ENCODE results near the gene TCEANC2. TPM values are rescaled to one million over a fixed set of nuclear protein-coding genes. Genes with fewer than 3 reads are reported as not detected.

TCEANC2 gene
- total and polyA plus RNA-seq, 2 experiments from 2014 or later, result 6.0 to 6.3 TPM

DNA sequence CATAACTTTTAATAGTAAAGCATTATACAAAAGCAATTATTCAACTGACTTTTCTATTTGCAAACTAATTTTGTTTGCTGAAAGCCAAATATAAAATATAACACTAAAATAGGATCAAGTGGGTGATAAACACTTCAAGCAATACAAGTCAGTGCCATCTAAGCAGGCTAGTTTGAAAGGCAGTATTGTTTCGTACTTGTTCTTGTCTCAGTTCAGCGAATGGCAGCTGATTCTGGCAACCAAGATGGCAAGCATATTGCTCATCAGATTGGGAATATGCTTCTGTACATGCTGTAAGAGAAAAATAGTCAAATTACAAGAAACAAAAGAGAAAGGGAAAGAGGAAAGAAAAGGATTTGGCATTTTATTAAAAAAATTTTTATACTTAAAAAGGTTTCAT lies 7.9 kb upstream of the TCEANC2 start:
- Histone ChIP-seq H3F3A (replicated peaks; ENCODE audit: low read depth) (no peaks in the 10 kb centered on the region), H3K36me3 (ENCODE audit: insufficient read depth) (peaks cover 15% of the 10 kb centered on the region), H3K4me1 (ENCODE audit: insufficient read depth) (no peaks in the 10 kb centered on the region), H4K20me1 (replicated peaks; ENCODE audit: insufficient read depth) (peaks cover 13% of the 10 kb centered on the region), H3K79me2 (replicated peaks; ENCODE audit: insufficient read depth) (peaks cover 47% of the 10 kb centered on the region), H3K27me3 (ENCODE audit: insufficient read depth) (no peaks in the 10 kb centered on the region), H2AFZ (no peak overlapping the region), H3K4me2 (no peak overlapping the region), H3K4me3 (no peak overlapping the region), H3K9me2 (ENCODE audit: insufficient read depth) (no peaks in the 10 kb centered on the region), H3K27ac (ENCODE audit: low read depth) (no peak overlapping the region)
- Mint-ChIP-seq H3K4me1 (no peaks in the 10 kb centered on the region), H3K27me3 (ENCODE audit: insufficient read depth, low read depth, poor library complexity) (no peaks in the 10 kb centered on the region), H3K36me3 (ENCODE audit: low read depth) (peaks cover 14% of the 10 kb centered on the region; the same call in 2 of the 3 replicates), H3K4me3 (no peak overlapping the region), H3K27ac (no peak overlapping the region), H3K9me3 (no peaks in the 10 kb centered on the region)
- no peak for TF ChIP-seq CREB1 (CRISPR knock-in tag; IDR thresholded peaks at IDR 0.05; ENCODE audit: low read depth)
- no peak for TF ChIP-seq POLR2AphosphoS5 (IDR thresholded peaks at IDR 0.05; ENCODE audit: low read depth)
- TF ChIP-seq EZH2 (IDR thresholded peaks at IDR 0.05; ENCODE audit: low read depth, unreplicated experiment), result no peak
- TF ChIP-seq STAT1 (IDR thresholded peaks at IDR 0.05; ENCODE audit: unreplicated experiment), result no peak
- no peak for TF ChIP-seq NANOG (IDR thresholded peaks at IDR 0.05; ENCODE audit: borderline replicate concordance)
- TF ChIP-seq, protein P1, sequence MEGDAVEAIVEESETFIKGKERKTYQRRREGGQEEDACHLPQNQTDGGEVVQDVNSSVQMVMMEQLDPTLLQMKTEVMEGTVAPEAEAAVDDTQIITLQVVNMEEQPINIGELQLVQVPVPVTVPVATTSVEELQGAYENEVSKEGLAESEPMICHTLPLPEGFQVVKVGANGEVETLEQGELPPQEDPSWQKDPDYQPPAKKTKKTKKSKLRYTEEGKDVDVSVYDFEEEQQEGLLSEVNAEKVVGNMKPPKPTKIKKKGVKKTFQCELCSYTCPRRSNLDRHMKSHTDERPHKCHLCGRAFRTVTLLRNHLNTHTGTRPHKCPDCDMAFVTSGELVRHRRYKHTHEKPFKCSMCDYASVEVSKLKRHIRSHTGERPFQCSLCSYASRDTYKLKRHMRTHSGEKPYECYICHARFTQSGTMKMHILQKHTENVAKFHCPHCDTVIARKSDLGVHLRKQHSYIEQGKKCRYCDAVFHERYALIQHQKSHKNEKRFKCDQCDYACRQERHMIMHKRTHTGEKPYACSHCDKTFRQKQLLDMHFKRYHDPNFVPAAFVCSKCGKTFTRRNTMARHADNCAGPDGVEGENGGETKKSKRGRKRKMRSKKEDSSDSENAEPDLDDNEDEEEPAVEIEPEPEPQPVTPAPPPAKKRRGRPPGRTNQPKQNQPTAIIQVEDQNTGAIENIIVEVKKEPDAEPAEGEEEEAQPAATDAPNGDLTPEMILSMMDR (conservative IDR thresholded peaks at IDR 0.05; ENCODE audit: low read depth in 2 of 2), result no peak
- TF ChIP-seq ZNF331 (CRISPR knock-in tag; IDR thresholded peaks at IDR 0.05; ENCODE audit: low read depth), result no peak
- TF ChIP-seq, protein P2, sequence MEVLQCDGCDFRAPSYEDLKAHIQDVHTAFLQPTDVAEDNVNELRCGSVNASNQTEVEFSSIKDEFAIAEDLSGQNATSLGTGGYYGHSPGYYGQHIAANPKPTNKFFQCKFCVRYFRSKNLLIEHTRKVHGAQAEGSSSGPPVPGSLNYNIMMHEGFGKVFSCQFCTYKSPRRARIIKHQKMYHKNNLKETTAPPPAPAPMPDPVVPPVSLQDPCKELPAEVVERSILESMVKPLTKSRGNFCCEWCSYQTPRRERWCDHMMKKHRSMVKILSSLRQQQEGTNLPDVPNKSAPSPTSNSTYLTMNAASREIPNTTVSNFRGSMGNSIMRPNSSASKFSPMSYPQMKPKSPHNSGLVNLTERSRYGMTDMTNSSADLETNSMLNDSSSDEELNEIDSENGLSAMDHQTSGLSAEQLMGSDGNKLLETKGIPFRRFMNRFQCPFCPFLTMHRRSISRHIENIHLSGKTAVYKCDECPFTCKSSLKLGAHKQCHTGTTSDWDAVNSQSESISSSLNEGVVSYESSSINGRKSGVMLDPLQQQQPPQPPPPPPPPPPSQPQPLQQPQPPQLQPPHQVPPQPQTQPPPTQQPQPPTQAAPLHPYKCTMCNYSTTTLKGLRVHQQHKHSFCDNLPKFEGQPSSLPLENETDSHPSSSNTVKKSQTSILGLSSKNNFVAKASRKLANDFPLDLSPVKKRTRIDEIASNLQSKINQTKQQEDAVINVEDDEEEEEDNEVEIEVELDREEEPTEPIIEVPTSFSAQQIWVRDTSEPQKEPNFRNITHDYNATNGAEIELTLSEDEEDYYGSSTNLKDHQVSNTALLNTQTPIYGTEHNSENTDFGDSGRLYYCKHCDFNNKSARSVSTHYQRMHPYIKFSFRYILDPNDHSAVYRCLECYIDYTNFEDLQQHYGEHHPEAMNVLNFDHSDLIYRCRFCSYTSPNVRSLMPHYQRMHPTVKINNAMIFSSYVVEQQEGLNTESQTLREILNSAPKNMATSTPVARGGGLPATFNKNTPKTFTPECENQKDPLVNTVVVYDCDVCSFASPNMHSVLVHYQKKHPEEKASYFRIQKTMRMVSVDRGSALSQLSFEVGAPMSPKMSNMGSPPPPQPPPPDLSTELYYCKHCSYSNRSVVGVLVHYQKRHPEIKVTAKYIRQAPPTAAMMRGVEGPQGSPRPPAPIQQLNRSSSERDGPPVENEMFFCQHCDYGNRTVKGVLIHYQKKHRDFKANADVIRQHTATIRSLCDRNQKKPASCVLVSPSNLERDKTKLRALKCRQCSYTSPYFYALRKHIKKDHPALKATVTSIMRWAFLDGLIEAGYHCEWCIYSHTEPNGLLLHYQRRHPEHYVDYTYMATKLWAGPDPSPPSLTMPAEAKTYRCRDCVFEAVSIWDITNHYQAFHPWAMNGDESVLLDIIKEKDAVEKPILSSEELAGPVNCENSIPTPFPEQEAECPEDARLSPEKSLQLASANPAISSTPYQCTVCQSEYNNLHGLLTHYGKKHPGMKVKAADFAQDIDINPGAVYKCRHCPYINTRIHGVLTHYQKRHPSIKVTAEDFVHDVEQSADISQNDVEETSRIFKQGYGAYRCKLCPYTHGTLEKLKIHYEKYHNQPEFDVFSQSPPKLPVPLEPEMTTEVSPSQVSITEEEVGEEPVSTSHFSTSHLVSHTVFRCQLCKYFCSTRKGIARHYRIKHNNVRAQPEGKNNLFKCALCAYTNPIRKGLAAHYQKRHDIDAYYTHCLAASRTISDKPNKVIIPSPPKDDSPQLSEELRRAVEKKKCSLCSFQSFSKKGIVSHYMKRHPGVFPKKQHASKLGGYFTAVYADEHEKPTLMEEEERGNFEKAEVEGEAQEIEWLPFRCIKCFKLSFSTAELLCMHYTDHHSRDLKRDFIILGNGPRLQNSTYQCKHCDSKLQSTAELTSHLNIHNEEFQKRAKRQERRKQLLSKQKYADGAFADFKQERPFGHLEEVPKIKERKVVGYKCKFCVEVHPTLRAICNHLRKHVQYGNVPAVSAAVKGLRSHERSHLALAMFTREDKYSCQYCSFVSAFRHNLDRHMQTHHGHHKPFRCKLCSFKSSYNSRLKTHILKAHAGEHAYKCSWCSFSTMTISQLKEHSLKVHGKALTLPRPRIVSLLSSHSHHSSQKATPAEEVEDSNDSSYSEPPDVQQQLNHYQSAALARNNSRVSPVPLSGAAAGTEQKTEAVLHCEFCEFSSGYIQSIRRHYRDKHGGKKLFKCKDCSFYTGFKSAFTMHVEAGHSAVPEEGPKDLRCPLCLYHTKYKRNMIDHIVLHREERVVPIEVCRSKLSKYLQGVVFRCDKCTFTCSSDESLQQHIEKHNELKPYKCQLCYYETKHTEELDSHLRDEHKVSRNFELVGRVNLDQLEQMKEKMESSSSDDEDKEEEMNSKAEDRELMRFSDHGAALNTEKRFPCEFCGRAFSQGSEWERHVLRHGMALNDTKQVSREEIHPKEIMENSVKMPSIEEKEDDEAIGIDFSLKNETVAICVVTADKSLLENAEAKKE (CRISPR knock-in tag; IDR thresholded peaks at IDR 0.05), result no peak
- no peak for ATAC-seq
- DNase-seq (ENCODE audit: low spot score), result no peak
